ENCODE results near the gene WNT10A.
A peak's percentile ranks its signal among the peaks of the same experiment; 100 is the strongest.

The WNT10A gene

GRCh38 chr2:218859556-218859987, 21.1 kb upstream of the WNT10A start, which contains the start of gene WNT6:
WNT6 (plus strand) TSS chr2:218859805; CDS start chr2:218860038, 233 bp downstream.
- TF ChIP-seq FOXK2 (IDR thresholded peaks at IDR 0.05) (no peak), NFRKB (IDR thresholded peaks at IDR 0.05) (no peak), ARNT (IDR thresholded peaks at IDR 0.05) (no peak)
- ChIA-PET CTCF (interaction anchor here (0.6 to 1.0 kb wide), 3 partner anchors 17 to 148 kb away, joined by 3 to 6 read pairs (median 4); no protein-coding TSS in a partner anchor), POLR2A (interaction anchor here (0.7 kb wide), 1 partner anchor 50 kb away, joined by 3 read pairs; no protein-coding TSS in a partner anchor)
- DNase-seq (ENCODE audit: extremely low spot score) = no peak

- TF ChIP-seq SUZ12 (IDR thresholded peaks at IDR 0.05) (no peak), L3MBTL2 (conservative IDR thresholded peaks at IDR 0.05) (0 out of 2 replicates have a peak, but pooled peaks have one; percentile 14), FOXK2 (IDR thresholded peaks at IDR 0.05) (no peak)
- no peak for DNase-seq (ENCODE audit: extremely low spot score)
- ChIA-PET CTCF (interaction anchor here (0.6 to 1.2 kb wide), 5 partner anchors 8 to 148 kb away, joined by 3 to 7 read pairs (median 4); no protein-coding TSS in a partner anchor), POLR2A (interaction anchor here (0.7 to 1.3 kb wide), 3 partner anchors 20 to 49 kb away, joined by 3 to 5 read pairs (median 3); partner anchors contain the start of gene WNT10A)
Measured at GRCh38 chr2:218859988-218860831, 20.4 kb upstream of the WNT10A start.

- CTCF ChIA-PET = interaction anchor here (0.6 to 1.2 kb wide), 4 partner anchors 9 to 243 kb away, joined by 3 to 7 read pairs (median 4); no protein-coding TSS in a partner anchor
- peak; percentile 78 for DNase-seq (ENCODE audit: extremely low spot score)
- TF ChIP-seq ELF4 (IDR thresholded peaks at IDR 0.05) (no peak), NFRKB (IDR thresholded peaks at IDR 0.05) (no peak), FOXM1 (IDR thresholded peaks at IDR 0.05; ENCODE audit: borderline replicate concordance) (no peak), ZNF384 (IDR thresholded peaks at IDR 0.05) (no peak), FOXA1 (IDR thresholded peaks at IDR 0.05) (no peak), CTBP1 (IDR thresholded peaks at IDR 0.05; ENCODE audit: borderline replicate concordance) (no peak), BHLHE40 (IDR thresholded peaks at IDR 0.05; ENCODE audit: borderline replicate concordance) (no peak), PKNOX1 (IDR thresholded peaks at IDR 0.05) (no peak), TARDBP (IDR thresholded peaks at IDR 0.05) (no peak), HDGF (IDR thresholded peaks at IDR 0.05; ENCODE audit: borderline replicate concordance) (no peak), SP1 (IDR thresholded peaks at IDR 0.05) (no peak), FOXK2 (IDR thresholded peaks at IDR 0.05) (no peak)
- POLR2A ChIA-PET = interaction anchor here (0.9 to 1.3 kb wide), 2 partner anchors 19 to 49 kb away, joined by 3 to 5 read pairs; partner anchors contain the start of gene WNT10A
Measured at GRCh38 chr2:218860950-218861381, 19.7 kb upstream of the WNT10A start.

GRCh38 chr2:218861645-218862318, 18.9 kb upstream of the WNT10A start:
- ChIA-PET POLR2A (interaction anchor here (1.3 kb wide), 1 partner anchor 48 kb away, joined by 5 read pairs; no protein-coding TSS in a partner anchor), CTCF (interaction anchor here (1.2 kb wide), 2 partner anchors 15 to 242 kb away, joined by 3 to 7 read pairs; no protein-coding TSS in a partner anchor)
- DNase-seq (ENCODE audit: extremely low spot score) = no peak

GRCh38 chr2:218863021-218863520, 17.6 kb upstream of the WNT10A start:
- DNase-seq (ENCODE audit: extremely low spot score) = no peak

More at GRCh38 chr2:218861645-218862318, 18.9 kb upstream of the WNT10A start:
- no peak for TF ChIP-seq HDGF (IDR thresholded peaks at IDR 0.05; ENCODE audit: borderline replicate concordance)
- TF ChIP-seq ZNF384 (IDR thresholded peaks at IDR 0.05) = no peak
- TF ChIP-seq FOXM1 (IDR thresholded peaks at IDR 0.05; ENCODE audit: borderline replicate concordance) = no peak
- no peak for TF ChIP-seq ELF4 (IDR thresholded peaks at IDR 0.05)
- TF ChIP-seq SUZ12 (IDR thresholded peaks at IDR 0.05) = no peak
- no peak for TF ChIP-seq BHLHE40 (IDR thresholded peaks at IDR 0.05; ENCODE audit: borderline replicate concordance)
- no peak for TF ChIP-seq FOXK2 (IDR thresholded peaks at IDR 0.05)
- TF ChIP-seq LEF1 (IDR thresholded peaks at IDR 0.05; ENCODE audit: borderline replicate concordance) = no peak
- TF ChIP-seq NFRKB (IDR thresholded peaks at IDR 0.05) = no peak

More at GRCh38 chr2:218863021-218863520, 17.6 kb upstream of the WNT10A start:
- POLR2A ChIA-PET = no interaction called here
- TF ChIP-seq BHLHE40 (IDR thresholded peaks at IDR 0.05; ENCODE audit: borderline replicate concordance) (no peak), SUZ12 (IDR thresholded peaks at IDR 0.05) (no peak), ARNT (IDR thresholded peaks at IDR 0.05) (no peak), HDGF (IDR thresholded peaks at IDR 0.05; ENCODE audit: borderline replicate concordance) (no peak), PKNOX1 (IDR thresholded peaks at IDR 0.05) (no peak), SP1 (IDR thresholded peaks at IDR 0.05) (no peak), L3MBTL2 (conservative IDR thresholded peaks at IDR 0.05) (no peak), CTBP1 (IDR thresholded peaks at IDR 0.05; ENCODE audit: borderline replicate concordance) (no peak), ELF4 (IDR thresholded peaks at IDR 0.05) (no peak), FOXM1 (IDR thresholded peaks at IDR 0.05; ENCODE audit: borderline replicate concordance) (no peak), TARDBP (IDR thresholded peaks at IDR 0.05) (no peak), ZNF384 (IDR thresholded peaks at IDR 0.05) (no peak), FOXA1 (IDR thresholded peaks at IDR 0.05) (no peak), LEF1 (IDR thresholded peaks at IDR 0.05; ENCODE audit: borderline replicate concordance) (no peak), NFRKB (IDR thresholded peaks at IDR 0.05) (no peak), FOXK2 (IDR thresholded peaks at IDR 0.05) (no peak)
- CTCF ChIA-PET = interaction anchor here (1.1 kb wide), 1 partner anchor 12 kb away, joined by 3 read pairs; no protein-coding TSS in a partner anchor

Data from HEK293T (cell line).